Kidney (tissue), 14 donors: Measurements from ENCODE around the gene PIGP. TPM values are rescaled to one million over a fixed set of nuclear protein-coding genes. Genes with fewer than 3 reads are reported as not detected.

Source experiments
- DNase-seq, 5 donors: peaks; one replicate each; pipeline ENCODE4 v3.0.0-alpha.2; 2013 to 2020
- FAIRE-seq: peaks from 2 replicates; lab custom pipeline; 2012; peaks lifted over from hg19 to GRCh38; lab: Jason Lieb, UNC
- H3K27ac ChIP-seq, 2 donors: one replicate each; pipeline ENCODE4 v1.7.0; 2013; ENCODE audit warnings: low read depth in 2 of 2, low read length in 2 of 2, inconsistent platforms in 1 of 2
- H3K27me3 ChIP-seq: one replicate; pipeline ENCODE4 v1.7.1; 2013; ENCODE audit warnings: low read length, inconsistent platforms; ENCODE audit not compliant: control insufficient read depth, insufficient read depth
- H3K36me3 ChIP-seq, 3 donors: one replicate each; pipeline versions ENCODE4 v1.7.0 to v1.7.1; 2013; ENCODE audit warnings: low read length in 3 of 3, control low read depth in 1 of 3, inconsistent platforms in 1 of 3; ENCODE audit not compliant: insufficient read depth in 3 of 3, control insufficient read depth in 2 of 3
- H3K4me1 ChIP-seq, 3 donors: one replicate each; pipeline versions ENCODE4 v1.7.0 to v1.7.1; 2013; ENCODE audit warnings: low read length in 3 of 3, inconsistent platforms in 1 of 3, low read depth in 1 of 3; ENCODE audit not compliant: control insufficient read depth in 2 of 3, insufficient read depth in 2 of 3
- H3K4me3 ChIP-seq, 3 donors: one replicate each; pipeline versions ENCODE4 v1.7.0 to v1.8.1; 2013; ENCODE audit warnings: low read length in 3 of 3, control low read depth in 1 of 3, inconsistent platforms in 1 of 3
- H3K9ac ChIP-seq, 3 donors: one replicate each; pipeline versions ENCODE4 v1.7.0 to v1.7.1; 2013; ENCODE audit warnings: low read length in 3 of 3, control low read depth in 1 of 3, inconsistent platforms in 1 of 3
- H3K9me3 ChIP-seq, 3 donors: one replicate each; pipeline versions ENCODE4 v1.7.0 to v1.7.1; 2013; ENCODE audit warnings: low read length in 3 of 3, control low read depth in 1 of 3, inconsistent platforms in 1 of 3; ENCODE audit not compliant: control insufficient read depth in 2 of 3, insufficient read depth in 1 of 3
- intact Hi-C: fragments of 100-400 bp; cut with DNase I; formaldehyde crosslinking; loops from one replicate; pipeline ENCODE4 v1.11.1; 2022
- polyA plus RNA-seq: library from polyadenylated mRNA; stranded (reverse); fragments of 350-450 nt; fragmentation: Illumina TruSeq; extraction: RNeasy Lipid Tissue Mini Kit (QIAGEN cat#74804); gene quantifications from one replicate; pipeline ENCODE4 v1.2.3, GENCODE V29; 2014; ENCODE audit warnings: low read depth, low replicate concordance; ENCODE audit not compliant: insufficient read depth
- total RNA-seq: library from RNA; stranded (reverse); fragmentation: NEBNext Ultra II Directional; extraction: Animal tissue kit (Norgen Biotek cat#: 25700); gene quantifications from one replicate; pipeline ENCODE4 v1.2.1, GENCODE V29; 2021
- TF ChIP-seq, protein P1 (sequence below): IDR thresholded peaks from 3 replicates; pipeline ENCODE4 v1.5.1; 2012; ENCODE audit warnings: mild to moderate bottlenecking, moderate library complexity, borderline replicate concordance; ENCODE audit not compliant: insufficient read depth; ENCODE audit errors: extremely low read depth
- donor health status: control.
- donor health status: control.
- donor health status: control.
- donor health status: control.
- donor health status: control.
- donor health status: DM: yes; HTN: yes; CAD: no.
- donor health status: Normal renal cell carcinoma (clear cell type).

The PIGP gene
- total and polyA plus RNA-seq, 2 donors from 2014 or later = 23.7 to 49.2 TPM

DNA sequence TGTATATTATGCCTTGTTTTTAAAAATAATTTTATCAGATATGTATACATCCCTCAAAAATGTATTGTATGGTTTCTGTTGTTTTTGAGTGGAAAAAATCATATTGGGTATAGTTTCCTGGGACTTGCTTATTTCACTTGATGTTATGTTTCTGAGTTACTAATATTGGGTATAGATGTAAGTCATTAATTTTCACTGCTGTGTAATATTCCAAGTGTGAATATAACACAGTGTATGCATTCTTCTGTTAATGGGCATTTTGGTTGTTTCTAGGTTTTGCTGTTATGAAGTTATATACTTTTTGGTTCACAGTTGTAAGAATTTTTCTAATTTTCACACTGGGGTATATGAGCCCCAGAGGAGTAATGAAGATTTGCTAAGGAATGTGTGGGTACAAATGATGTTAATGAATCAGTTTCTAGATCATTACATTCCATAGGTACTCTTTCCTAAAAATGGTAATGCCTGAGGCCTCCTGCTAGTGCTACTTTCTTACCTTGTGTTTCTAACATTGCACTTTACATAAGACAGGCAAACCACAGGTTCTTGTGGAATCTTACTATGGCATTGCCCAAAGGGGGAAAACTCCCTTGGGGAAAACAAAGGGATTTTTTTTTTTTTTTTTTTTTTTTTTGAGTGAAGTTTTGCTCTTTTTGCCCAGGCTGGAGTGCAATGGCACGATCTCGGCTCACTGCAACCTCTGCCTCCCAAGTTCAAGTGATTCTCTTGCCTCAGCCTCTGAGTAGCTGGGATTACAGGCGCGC, 3.4 kb upstream of the PIGP start:
- H3K27me3 ChIP-seq = no peaks in the 10 kb centered on the region
- intact Hi-C loops = no loop called here
- no peaks in the 10 kb centered on the region for H3K9me3 ChIP-seq
- peaks cover 0 to 12% (median 0%) of the 10 kb centered on the region in 3 donors for H3K4me1 ChIP-seq
- H3K9ac ChIP-seq = no peak overlapping the region
- no peak overlapping the region for H3K4me3 ChIP-seq
- H3K27ac ChIP-seq = no peak overlapping the region
- H3K36me3 ChIP-seq = no peaks in the 10 kb centered on the region
- DNase-seq = no peak
- no peak for FAIRE-seq
- TF ChIP-seq, protein P1, sequence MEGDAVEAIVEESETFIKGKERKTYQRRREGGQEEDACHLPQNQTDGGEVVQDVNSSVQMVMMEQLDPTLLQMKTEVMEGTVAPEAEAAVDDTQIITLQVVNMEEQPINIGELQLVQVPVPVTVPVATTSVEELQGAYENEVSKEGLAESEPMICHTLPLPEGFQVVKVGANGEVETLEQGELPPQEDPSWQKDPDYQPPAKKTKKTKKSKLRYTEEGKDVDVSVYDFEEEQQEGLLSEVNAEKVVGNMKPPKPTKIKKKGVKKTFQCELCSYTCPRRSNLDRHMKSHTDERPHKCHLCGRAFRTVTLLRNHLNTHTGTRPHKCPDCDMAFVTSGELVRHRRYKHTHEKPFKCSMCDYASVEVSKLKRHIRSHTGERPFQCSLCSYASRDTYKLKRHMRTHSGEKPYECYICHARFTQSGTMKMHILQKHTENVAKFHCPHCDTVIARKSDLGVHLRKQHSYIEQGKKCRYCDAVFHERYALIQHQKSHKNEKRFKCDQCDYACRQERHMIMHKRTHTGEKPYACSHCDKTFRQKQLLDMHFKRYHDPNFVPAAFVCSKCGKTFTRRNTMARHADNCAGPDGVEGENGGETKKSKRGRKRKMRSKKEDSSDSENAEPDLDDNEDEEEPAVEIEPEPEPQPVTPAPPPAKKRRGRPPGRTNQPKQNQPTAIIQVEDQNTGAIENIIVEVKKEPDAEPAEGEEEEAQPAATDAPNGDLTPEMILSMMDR = no peak

- Histone ChIP-seq H3K4me3 (no peak overlapping the region), H3K9me3 (no peaks in the 10 kb centered on the region), H3K36me3 (no peaks in the 10 kb centered on the region), H3K4me1 (peaks cover 0 to 14% (median 0%) of the 10 kb centered on the region in 3 donors), H3K27ac (no peak overlapping the region), H3K9ac (no peak overlapping the region), H3K27me3 (no peaks in the 10 kb centered on the region)
- FAIRE-seq = no peak
- DNase-seq = no peak
- intact Hi-C loops = no loop called here
- TF ChIP-seq, protein P1 = no peak
Measured at GRCh38 chr21:37075214-37075770, 2.4 kb upstream of the PIGP start.

DNA sequence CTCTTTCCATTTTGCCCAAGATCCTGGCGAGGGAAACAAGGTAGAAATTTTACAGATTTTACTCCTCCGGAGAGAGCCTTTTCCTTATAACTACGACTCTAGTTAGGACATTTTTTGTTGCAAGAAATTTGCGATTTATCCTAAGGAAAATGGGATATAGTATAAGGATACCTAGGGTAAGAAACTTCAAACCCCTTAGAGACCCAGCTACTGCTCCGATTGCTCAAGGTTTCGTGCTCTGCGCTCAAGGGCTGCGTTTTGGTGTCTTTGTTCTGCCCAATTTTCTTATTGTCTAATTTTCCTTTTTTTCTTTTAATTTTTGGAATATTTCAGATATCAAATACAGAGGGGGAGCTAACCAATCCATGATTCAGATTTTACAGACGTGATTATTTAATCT, 1.7 kb upstream of the PIGP start:
- TF ChIP-seq, protein P1 = no peak
- H3K36me3 ChIP-seq = no peaks in the 10 kb centered on the region
- H3K27ac ChIP-seq = no peak overlapping the region
- H3K27me3 ChIP-seq = no peaks in the 10 kb centered on the region
- peak overlapping the region; percentile 78 to 93 (median 81) for H3K9ac ChIP-seq
- peak overlapping the region; percentile 83 to 99 (median 92) for H3K4me3 ChIP-seq
- FAIRE-seq (no peak), DNase-seq (no peak)
- H3K4me1 ChIP-seq = peaks cover 0 to 14% (median 0%) of the 10 kb centered on the region in 3 donors
- no peaks in the 10 kb centered on the region for H3K9me3 ChIP-seq
- intact Hi-C loops = no loop called here
